ENCODE results near the gene ZCWPW1.
"Not testable (repeated sequence)": the region's sequence is repeated elsewhere in the genome, so short reads cannot be mapped to it uniquely, and the experiment has no call there.

Gene ZCWPW1

GRCh38 chr7:100367251-100367620, 61.3 kb downstream of the ZCWPW1 start:
- TF ChIP-seq, protein P1, sequence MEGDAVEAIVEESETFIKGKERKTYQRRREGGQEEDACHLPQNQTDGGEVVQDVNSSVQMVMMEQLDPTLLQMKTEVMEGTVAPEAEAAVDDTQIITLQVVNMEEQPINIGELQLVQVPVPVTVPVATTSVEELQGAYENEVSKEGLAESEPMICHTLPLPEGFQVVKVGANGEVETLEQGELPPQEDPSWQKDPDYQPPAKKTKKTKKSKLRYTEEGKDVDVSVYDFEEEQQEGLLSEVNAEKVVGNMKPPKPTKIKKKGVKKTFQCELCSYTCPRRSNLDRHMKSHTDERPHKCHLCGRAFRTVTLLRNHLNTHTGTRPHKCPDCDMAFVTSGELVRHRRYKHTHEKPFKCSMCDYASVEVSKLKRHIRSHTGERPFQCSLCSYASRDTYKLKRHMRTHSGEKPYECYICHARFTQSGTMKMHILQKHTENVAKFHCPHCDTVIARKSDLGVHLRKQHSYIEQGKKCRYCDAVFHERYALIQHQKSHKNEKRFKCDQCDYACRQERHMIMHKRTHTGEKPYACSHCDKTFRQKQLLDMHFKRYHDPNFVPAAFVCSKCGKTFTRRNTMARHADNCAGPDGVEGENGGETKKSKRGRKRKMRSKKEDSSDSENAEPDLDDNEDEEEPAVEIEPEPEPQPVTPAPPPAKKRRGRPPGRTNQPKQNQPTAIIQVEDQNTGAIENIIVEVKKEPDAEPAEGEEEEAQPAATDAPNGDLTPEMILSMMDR (IDR thresholded peaks at IDR 0.05; ENCODE audit: insufficient read depth, low read depth, low read length, missing control alignments), result no peak

DNA sequence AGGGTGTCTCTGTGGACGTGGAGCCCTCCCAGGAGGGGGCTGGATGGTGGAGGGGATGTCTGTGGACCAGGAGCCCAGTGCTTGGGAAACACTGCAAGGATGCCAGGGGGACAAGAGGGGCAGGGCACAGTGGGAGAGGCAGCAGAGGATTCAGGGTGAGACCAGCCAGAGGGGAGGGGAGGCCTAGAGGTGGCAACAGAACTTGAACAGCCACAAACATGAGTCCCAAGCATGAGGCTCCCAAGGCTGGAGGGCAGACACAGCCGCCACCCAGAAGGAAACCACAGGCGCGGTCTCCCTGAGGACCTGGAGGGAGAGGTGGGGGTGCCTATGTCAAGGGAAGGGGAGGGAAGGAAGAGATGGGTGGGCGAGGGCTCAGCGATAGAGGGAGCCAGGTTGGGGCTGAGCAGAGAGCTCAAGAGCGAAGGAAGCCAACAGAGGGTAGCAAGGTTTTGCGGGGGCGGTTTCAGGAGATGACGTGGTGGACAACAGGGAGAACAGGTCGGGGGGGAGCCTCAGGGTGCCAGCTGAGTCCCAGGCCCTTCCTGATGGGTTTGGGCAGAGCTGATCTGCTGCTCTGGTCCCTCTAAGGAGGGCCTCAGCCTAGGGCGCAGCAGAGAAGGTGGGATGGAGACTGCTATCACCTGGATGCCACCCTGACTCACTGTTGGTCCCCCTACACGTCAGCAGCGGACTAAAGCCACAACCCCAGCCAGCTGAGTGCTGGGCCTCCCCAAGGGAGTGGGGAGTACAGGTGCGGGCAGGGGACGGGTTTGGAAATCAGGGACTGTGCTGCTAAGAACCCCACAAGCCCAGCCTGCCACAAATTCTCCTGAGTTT, 61.9 kb downstream of the ZCWPW1 start:
- H3K4me3 ChIP-seq (ENCODE audit: low read depth, low read length), result no peak overlapping the region; the same call in none of the 2 replicates
- TF ChIP-seq, protein P1 (IDR thresholded peaks at IDR 0.05; ENCODE audit: insufficient read depth, low read depth, low read length, missing control alignments), result no peak
- peak; percentile 67 for DNase-seq (ENCODE audit: low read depth)

More at GRCh38 chr7:100367251-100367620, 61.3 kb downstream of the ZCWPW1 start:
- DNase-seq (ENCODE audit: low read depth), result no peak
- H3K4me3 ChIP-seq (ENCODE audit: low read depth, low read length), result no peak overlapping the region

DNA sequence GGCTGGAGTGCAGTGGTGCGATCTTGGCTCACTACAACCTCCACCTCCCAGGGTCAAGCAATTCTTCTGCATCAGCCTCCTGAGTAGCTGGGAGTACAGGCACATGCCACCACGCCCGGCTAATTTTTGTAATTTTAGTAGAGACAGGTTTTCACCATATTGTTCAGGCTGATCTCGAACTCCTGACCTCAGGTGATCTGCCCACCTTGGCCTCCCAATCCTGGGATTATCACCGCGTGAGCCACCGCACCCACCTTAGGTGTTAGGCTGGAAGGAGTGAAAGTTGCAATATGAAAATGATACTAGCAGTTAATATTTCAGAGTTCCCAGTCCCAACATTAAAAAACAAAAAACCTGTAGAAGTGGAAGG, 62.5 kb downstream of the ZCWPW1 start:
- DNase-seq (ENCODE audit: low read depth), result peak; percentile 38
- H3K4me3 ChIP-seq (ENCODE audit: low read depth, low read length), result not testable (repeated sequence)

- TF ChIP-seq, protein P1 (IDR thresholded peaks at IDR 0.05; ENCODE audit: insufficient read depth, low read depth, low read length, missing control alignments), result no peak
These were observed 64.0 kb downstream of the ZCWPW1 start for GRCh38 chr7:100364480-100364879.

GRCh38 chr7:100363797-100364196, 64.7 kb downstream of the ZCWPW1 start:
- not testable (repeated sequence) for DNase-seq (ENCODE audit: low read depth); H3K4me3 ChIP-seq (ENCODE audit: low read depth, low read length)

More at GRCh38 chr7:100364480-100364879, 64.0 kb downstream of the ZCWPW1 start:
- no peak for DNase-seq (ENCODE audit: low read depth)
- no peak overlapping the region for H3K4me3 ChIP-seq (ENCODE audit: low read depth, low read length)

- DNase-seq (ENCODE audit: low read depth), result no peak
- TF ChIP-seq, protein P1 (IDR thresholded peaks at IDR 0.05; ENCODE audit: insufficient read depth, low read depth, low read length, missing control alignments), result no peak
- H3K4me3 ChIP-seq (ENCODE audit: low read depth, low read length), result no peak overlapping the region
These were observed 65.4 kb downstream of the ZCWPW1 start for GRCh38 chr7:100363098-100363497.

- TF ChIP-seq, protein P1 (IDR thresholded peaks at IDR 0.05; ENCODE audit: insufficient read depth, low read depth, low read length, missing control alignments), result no peak
- DNase-seq (ENCODE audit: low read depth), result no peak
- no peak overlapping the region for H3K4me3 ChIP-seq (ENCODE audit: low read depth, low read length)
These were observed 68.2 kb downstream of the ZCWPW1 start for GRCh38 chr7:100360135-100360854.

DNA sequence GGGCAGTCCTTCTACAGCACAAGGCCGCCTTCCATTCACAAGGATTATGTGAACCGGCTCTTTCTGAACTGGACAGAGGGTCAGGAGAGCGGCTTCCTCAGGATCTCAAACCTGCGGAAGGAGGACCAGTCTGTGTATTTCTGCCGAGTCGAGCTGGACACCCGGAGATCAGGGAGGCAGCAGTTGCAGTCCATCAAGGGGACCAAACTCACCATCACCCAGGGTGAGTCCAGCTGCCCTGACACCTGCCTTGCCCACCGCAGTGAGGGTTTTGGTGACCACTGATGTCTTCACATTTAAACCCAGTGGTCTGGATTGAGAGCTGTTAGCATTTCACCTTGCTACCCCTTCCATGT, 69.7 kb downstream of the ZCWPW1 start:
- DNase-seq (ENCODE audit: low read depth), result no peak
- H3K4me3 ChIP-seq (ENCODE audit: low read depth, low read length), result no peak overlapping the region
- TF ChIP-seq, protein P1 (IDR thresholded peaks at IDR 0.05; ENCODE audit: insufficient read depth, low read depth, low read length, missing control alignments), result no peak
